ENCODE data around the gene CARD14. TPM values are rescaled to one million over a fixed set of nuclear protein-coding genes. Genes with fewer than 3 reads are reported as not detected.
"Not testable (repeated sequence)": the region's sequence is repeated elsewhere in the genome, so short reads cannot be mapped to it uniquely, and the experiment has no call there.

Gene CARD14
- total and polyA plus RNA-seq, 2 donors, result 1.2 to 3.3 TPM

- DNase-seq (ENCODE audit: extremely low spot score), result peak; percentile 63
- Histone ChIP-seq H3K4me1 (ENCODE audit: insufficient read depth) (peaks cover under 1% of the 10 kb centered on the region), H3K27ac (ENCODE audit: low read depth) (peak overlapping the region; percentile 65), H3K4me3 (ENCODE audit: low read depth, low read length) (no peak overlapping the region), H3K36me3 (ENCODE audit: insufficient read depth) (no peaks in the 10 kb centered on the region)
- 66% methylated on average over 13 of the region's 13 CpGs for WGBS
Observed at GRCh38 chr17:80254396-80255251, 84.8 kb downstream of the CARD14 start.

GRCh38 chr17:80256034-80256350 is 86.2 kb downstream of the CARD14 start:
- DNase-seq (ENCODE audit: extremely low spot score), result no peak
- Histone ChIP-seq H3K36me3 (ENCODE audit: insufficient read depth) (no peaks in the 10 kb centered on the region), H3K4me3 (ENCODE audit: low read depth, low read length) (no peak overlapping the region), H3K27ac (ENCODE audit: low read depth) (no peak overlapping the region), H3K4me1 (ENCODE audit: insufficient read depth) (peaks cover 3% of the 10 kb centered on the region)
- 95% methylated on average over 5 of the region's 5 CpGs for WGBS

DNA sequence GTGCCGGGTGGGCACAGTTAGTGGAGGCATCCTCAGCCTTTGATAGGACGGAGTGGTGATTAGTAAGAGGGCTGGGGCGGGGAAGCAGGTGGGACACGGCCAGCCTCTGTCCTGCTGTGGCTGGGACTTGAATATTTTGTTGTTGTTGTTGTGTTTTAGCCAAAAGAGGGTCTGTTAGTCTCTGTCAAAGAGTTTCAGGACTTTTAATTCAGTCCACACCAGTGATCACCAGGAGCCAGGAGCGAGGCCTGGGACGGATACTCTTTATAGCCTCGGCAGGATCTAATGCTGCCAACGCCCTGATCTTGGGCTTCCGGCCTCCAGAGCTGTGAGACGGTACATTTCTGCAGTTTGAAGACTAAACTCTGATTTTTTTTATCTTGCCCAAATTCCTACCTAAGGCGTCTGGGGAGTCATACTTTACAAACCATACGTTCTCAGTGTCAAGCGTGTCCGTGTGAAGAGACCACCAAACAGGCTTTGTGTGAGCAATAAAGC is 87.9 kb downstream of the CARD14 start:
- DNase-seq (ENCODE audit: extremely low spot score), result no peak
- H3K36me3 ChIP-seq (ENCODE audit: insufficient read depth), result no peaks in the 10 kb centered on the region
- H3K4me3 ChIP-seq (ENCODE audit: low read depth, low read length), result no peak overlapping the region
- WGBS, result 61% methylated on average over 14 of the region's 14 CpGs
- no peak overlapping the region for H3K27ac ChIP-seq (ENCODE audit: low read depth)
- peaks cover 3% of the 10 kb centered on the region for H3K4me1 ChIP-seq (ENCODE audit: insufficient read depth)

DNA sequence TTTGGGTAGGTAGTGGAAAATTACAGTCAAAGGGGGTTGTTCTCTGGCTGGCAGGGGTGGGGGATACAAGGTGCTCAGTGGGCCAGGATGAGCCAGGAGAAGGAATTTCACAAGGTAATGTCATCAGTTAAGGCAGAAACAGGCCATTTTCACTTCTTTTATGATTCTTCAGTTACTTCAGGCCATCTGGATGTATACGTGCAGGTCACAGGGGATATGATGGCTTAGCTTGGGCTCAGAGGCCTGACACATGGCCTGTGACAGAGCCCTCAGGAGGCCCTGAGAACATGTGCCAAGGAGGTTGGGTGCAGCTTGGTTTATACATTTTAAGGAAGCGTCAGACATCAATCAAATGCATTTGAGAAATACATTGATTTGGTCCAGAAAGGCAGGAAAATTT is 88.5 kb downstream of the CARD14 start:
- H3K27ac ChIP-seq (ENCODE audit: low read depth); H3K36me3 ChIP-seq (ENCODE audit: insufficient read depth); H3K4me3 ChIP-seq (ENCODE audit: low read depth, low read length); H3K4me1 ChIP-seq (ENCODE audit: insufficient read depth); DNase-seq (ENCODE audit: extremely low spot score): not testable (repeated sequence)
- WGBS, result 83% methylated on average over 2 of the region's 2 CpGs

Small RNA genes within 50 kb of the gene (small RNA-seq; reads per million reads assigned to genes)
- not detected for gene AC087741.2

Other genes starting within 250 kb of the CARD14 start
- gene TBC1D16, start 134.2 kb upstream of the CARD14 start, total RNA-seq, result 15.8 TPM
- 21.5 TPM for gene TBC1D16, start 134.2 kb upstream of the CARD14 start, polyA plus RNA-seq
- 8.0 TPM for gene CCDC40, start 133.4 kb upstream of the CARD14 start, total RNA-seq
- 2.2 TPM for gene CCDC40, start 133.4 kb upstream of the CARD14 start, polyA plus RNA-seq
- 21.4 TPM for gene GAA, start 68.4 kb upstream of the CARD14 start, total RNA-seq
- 54.4 TPM for gene GAA, start 68.4 kb upstream of the CARD14 start, polyA plus RNA-seq
- 59.5 TPM for gene EIF4A3, start 22.9 kb upstream of the CARD14 start, total RNA-seq
- gene EIF4A3, start 22.9 kb upstream of the CARD14 start, polyA plus RNA-seq, result 80.3 TPM
- 8.4 TPM for gene SGSH, start 50.3 kb downstream of the CARD14 start, total RNA-seq
- gene SGSH, start 50.3 kb downstream of the CARD14 start, polyA plus RNA-seq, result 30.6 TPM
- 9.2 TPM for gene SLC26A11, start 50.4 kb downstream of the CARD14 start, total RNA-seq
- 14.2 TPM for gene SLC26A11, start 50.4 kb downstream of the CARD14 start, polyA plus RNA-seq
- 81.5 TPM for gene RNF213, start 90.8 kb downstream of the CARD14 start, total RNA-seq
- 37.2 TPM for gene RNF213, start 90.8 kb downstream of the CARD14 start, polyA plus RNA-seq
- 12.9 TPM for gene ENDOV, start 245.1 kb downstream of the CARD14 start, total RNA-seq
- gene ENDOV, start 245.1 kb downstream of the CARD14 start, polyA plus RNA-seq, result 17.8 TPM

All from urinary bladder (tissue), 4 donors.